ENCODE results near the gene MAMDC2. TPM values are rescaled to one million over a fixed set of nuclear protein-coding genes. Genes with fewer than 3 reads are reported as not detected.

MAMDC2 gene
- total and polyA plus RNA-seq, 9 donors: 7.6 to 12.3 (median 9.6) TPM

DNA sequence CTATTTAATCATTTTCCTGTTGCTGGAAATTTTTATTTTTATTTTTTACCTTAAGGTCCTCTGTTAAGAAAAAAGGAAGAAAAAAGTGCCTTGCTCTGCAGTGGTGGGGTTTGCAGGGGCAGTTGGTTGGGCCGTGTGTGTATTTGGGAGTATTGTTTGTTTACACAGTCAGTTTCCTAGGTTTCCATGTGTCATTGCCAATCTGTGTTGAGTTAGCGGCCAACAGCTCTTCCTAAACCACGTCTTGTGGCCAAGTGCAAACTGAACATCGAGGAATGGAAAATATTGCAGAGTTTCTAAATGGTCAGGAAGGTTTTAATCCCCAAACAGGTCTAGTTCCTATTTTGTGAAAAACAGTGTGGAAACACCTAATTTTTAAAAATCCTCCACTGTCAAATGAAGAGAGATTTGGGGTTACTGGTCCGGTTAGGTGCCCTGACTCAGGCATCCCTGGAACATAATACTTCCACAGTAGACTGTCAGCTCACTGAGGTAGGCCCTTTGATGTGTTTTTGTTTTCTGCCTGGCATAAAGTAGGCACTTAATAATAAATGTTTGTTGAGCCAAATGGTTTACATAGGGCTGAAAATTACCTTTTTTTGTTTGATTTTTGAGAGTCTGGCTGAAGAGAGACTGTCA is 37.0 kb downstream of the MAMDC2 start:
- peak overlapping the region; percentile 67 for H3K27ac ChIP-seq (ENCODE audit: low read length)
- no peak overlapping the region for H3K4me3 ChIP-seq (ENCODE audit: low read length)
- H3K9me3 ChIP-seq (replicated peaks; ENCODE audit: control insufficient read depth, low read depth, low read length): no peaks in the 10 kb centered on the region
- DNase-seq: peak; percentile 98
- peaks cover 17% of the 10 kb centered on the region for H3K4me1 ChIP-seq (ENCODE audit: control insufficient read depth, insufficient read depth, low read length)
- H3K36me3 ChIP-seq (ENCODE audit: control insufficient read depth, insufficient read depth, low read length): no peaks in the 10 kb centered on the region
- no peaks in the 10 kb centered on the region for H3K27me3 ChIP-seq (ENCODE audit: control insufficient read depth, insufficient read depth, low read length)
- 0% methylated on average over 2 of the region's 5 CpGs for WGBS (ENCODE audit: insufficient coverage)

DNA sequence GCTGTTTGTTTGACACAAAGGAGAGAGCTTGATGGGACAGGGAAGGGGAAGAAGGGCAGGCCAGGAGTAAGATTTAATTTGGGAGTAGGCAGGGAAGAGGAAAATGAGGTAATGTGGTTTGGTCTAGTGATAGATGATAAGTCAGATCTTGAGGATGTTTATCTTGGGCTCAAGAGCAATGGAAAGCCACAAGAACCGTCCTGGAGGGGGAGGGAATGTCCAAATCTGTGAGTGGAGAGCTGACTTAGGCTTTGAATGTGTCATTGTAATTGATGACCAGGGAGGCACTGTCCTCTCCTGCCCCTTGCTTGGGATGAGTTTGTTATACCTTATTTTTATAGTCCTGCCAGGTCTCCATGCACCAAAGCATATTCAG is 37.5 kb downstream of the MAMDC2 start:
- WGBS (ENCODE audit: insufficient coverage): 11% methylated on average over 1 of the region's 1 CpG
- H3K4me3 ChIP-seq (ENCODE audit: low read length): no peak overlapping the region
- H3K4me1 ChIP-seq (ENCODE audit: control insufficient read depth, insufficient read depth, low read length): peaks cover 17% of the 10 kb centered on the region
- DNase-seq: peak; percentile 26
- peak overlapping the region; percentile 67 for H3K27ac ChIP-seq (ENCODE audit: low read length)
- no peaks in the 10 kb centered on the region for H3K9me3 ChIP-seq (replicated peaks; ENCODE audit: control insufficient read depth, low read depth, low read length)
- no peaks in the 10 kb centered on the region for H3K27me3 ChIP-seq (ENCODE audit: control insufficient read depth, insufficient read depth, low read length)
- H3K36me3 ChIP-seq (ENCODE audit: control insufficient read depth, insufficient read depth, low read length): no peaks in the 10 kb centered on the region

DNA sequence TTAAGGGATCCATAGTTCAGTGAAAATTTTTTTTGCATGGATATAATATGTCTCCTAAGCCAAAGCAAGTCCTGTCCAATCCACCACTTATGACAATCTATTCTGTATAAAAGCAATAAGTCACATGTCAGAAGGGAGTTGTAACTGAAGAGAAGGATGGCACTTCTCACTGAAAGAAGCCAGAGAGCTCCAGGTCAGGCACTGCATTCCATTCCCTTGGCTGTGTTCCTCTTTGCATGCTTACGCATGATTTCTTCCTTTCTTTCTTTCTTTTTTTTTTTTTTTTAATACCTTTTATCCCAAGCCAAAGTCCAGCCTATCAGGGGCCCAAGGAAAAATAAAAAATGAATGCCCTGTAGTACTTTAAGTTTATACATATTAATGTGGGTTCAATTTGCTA is 39.8 kb downstream of the MAMDC2 start:
- H3K27ac ChIP-seq (ENCODE audit: low read length): no peak overlapping the region
- DNase-seq: no peak
- WGBS (ENCODE audit: insufficient coverage): no CpG with 5 or more reads among the region's 1 CpG
- no peaks in the 10 kb centered on the region for H3K27me3 ChIP-seq (ENCODE audit: control insufficient read depth, insufficient read depth, low read length)
- no peaks in the 10 kb centered on the region for H3K36me3 ChIP-seq (ENCODE audit: control insufficient read depth, insufficient read depth, low read length)
- peaks cover 17% of the 10 kb centered on the region for H3K4me1 ChIP-seq (ENCODE audit: control insufficient read depth, insufficient read depth, low read length)
- H3K4me3 ChIP-seq (ENCODE audit: low read length): no peak overlapping the region
- H3K9me3 ChIP-seq (replicated peaks; ENCODE audit: control insufficient read depth, low read depth, low read length): no peaks in the 10 kb centered on the region

DNA sequence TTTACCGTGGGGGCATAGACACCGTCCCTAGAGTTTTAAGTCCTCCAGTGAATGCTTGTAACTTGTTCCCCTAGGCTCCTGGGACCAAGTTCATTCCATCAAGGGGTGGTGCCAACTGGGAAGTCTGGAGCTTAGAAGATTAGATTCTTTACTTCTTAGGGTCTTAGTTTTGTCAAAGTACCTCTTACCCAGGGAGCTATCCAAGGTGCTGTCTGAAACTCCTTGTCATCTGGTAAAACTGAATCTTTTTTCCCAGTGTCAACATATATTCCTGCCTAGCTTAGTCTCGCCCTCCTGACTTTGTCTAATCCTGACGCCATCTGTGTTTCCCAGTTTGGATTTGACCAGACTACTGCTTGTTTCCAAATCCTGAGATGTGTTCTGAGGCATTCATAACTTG is 41.6 kb downstream of the MAMDC2 start:
- Histone ChIP-seq H3K9me3 (replicated peaks; ENCODE audit: control insufficient read depth, low read depth, low read length) (no peaks in the 10 kb centered on the region), H3K27ac (ENCODE audit: low read length) (no peak overlapping the region), H3K27me3 (ENCODE audit: control insufficient read depth, insufficient read depth, low read length) (no peaks in the 10 kb centered on the region), H3K4me1 (ENCODE audit: control insufficient read depth, insufficient read depth, low read length) (peaks cover 6% of the 10 kb centered on the region), H3K4me3 (ENCODE audit: low read length) (no peak overlapping the region), H3K36me3 (ENCODE audit: control insufficient read depth, insufficient read depth, low read length) (no peaks in the 10 kb centered on the region)
- peak; percentile 75 for DNase-seq
- 13% methylated on average over 2 of the region's 4 CpGs for WGBS (ENCODE audit: insufficient coverage)

DNA sequence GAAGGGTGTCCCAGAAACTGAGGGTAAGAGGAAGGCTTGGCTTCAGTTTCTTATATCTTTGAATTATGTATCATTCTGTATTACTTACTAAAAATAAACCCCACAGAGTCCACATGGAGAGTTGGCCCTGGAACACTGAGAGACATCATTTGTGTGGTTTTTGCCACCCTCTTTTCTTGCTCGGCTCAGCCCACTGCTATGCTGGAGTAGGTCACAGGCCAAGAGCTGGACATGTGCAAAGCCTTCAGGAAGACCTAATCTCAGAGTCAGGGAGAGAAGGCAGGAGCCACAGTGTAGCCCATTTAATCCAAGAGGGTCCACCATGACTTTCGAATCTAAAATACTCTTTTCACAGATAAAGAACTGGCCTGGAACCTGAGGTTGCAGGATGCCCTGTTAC is 47.5 kb downstream of the MAMDC2 start:
- 50% methylated on average over 1 of the region's 2 CpGs for WGBS (ENCODE audit: insufficient coverage)

DNA sequence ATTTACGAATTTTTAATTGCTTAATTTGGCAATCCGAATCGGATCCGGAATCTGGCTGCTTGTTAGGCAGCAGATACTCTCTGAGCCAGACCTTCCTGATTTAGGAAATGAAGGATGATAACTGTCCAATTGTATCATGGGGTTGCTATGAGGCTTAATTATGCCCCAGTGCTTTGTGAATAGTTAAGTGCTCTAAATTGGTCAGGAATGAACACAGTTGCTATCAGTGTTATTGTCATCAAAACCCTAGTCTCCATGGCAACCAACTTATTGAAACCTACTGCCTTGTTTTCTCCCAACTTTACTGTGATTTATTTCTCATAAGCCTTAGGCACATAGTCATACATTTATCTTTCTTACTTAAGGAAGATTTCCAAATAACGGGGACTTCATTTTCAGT is 47.9 kb downstream of the MAMDC2 start:
- DNase-seq: no peak
- 54% methylated on average over 4 of the region's 5 CpGs for WGBS (ENCODE audit: insufficient coverage)
- Histone ChIP-seq H3K27ac (ENCODE audit: low read length) (no peak overlapping the region), H3K9me3 (replicated peaks; ENCODE audit: control insufficient read depth, low read depth, low read length) (no peaks in the 10 kb centered on the region), H3K4me1 (ENCODE audit: control insufficient read depth, insufficient read depth, low read length) (peaks cover 3% of the 10 kb centered on the region), H3K36me3 (ENCODE audit: control insufficient read depth, insufficient read depth, low read length) (no peaks in the 10 kb centered on the region), H3K4me3 (ENCODE audit: low read length) (no peak overlapping the region), H3K27me3 (ENCODE audit: control insufficient read depth, insufficient read depth, low read length) (no peaks in the 10 kb centered on the region)

More for the DNA sequence above, 47.5 kb downstream of the MAMDC2 start:
- Histone ChIP-seq H3K9me3 (replicated peaks; ENCODE audit: control insufficient read depth, low read depth, low read length) (no peaks in the 10 kb centered on the region), H3K4me1 (ENCODE audit: control insufficient read depth, insufficient read depth, low read length) (peaks cover 3% of the 10 kb centered on the region), H3K27me3 (ENCODE audit: control insufficient read depth, insufficient read depth, low read length) (no peaks in the 10 kb centered on the region), H3K27ac (ENCODE audit: low read length) (no peak overlapping the region), H3K36me3 (ENCODE audit: control insufficient read depth, insufficient read depth, low read length) (no peaks in the 10 kb centered on the region), H3K4me3 (ENCODE audit: low read length) (no peak overlapping the region)
- no peak for DNase-seq

DNA sequence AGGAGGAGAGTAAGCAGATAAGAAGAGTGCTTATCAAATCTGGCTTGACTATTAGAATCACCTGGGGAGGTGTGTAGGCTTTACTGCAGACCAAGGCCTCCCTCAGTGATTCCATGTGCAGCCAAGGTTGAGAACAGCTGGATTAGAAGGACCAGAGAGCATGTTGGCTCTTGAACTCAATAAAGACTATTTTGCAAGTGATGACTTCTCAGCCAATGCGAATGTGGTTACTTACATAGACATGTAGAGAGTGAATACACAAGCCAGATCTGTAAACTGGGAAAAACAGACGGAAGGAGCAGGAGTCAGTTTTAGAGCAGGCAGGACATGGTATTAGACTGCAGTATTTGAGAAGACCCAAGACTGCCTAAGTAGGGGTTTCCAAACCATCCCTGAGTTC is 48.5 kb downstream of the MAMDC2 start:
- H3K27ac ChIP-seq (ENCODE audit: low read length): no peak overlapping the region
- no peaks in the 10 kb centered on the region for H3K27me3 ChIP-seq (ENCODE audit: control insufficient read depth, insufficient read depth, low read length)
- no peak overlapping the region for H3K4me3 ChIP-seq (ENCODE audit: low read length)
- 79% methylated on average over 2 of the region's 2 CpGs for WGBS (ENCODE audit: insufficient coverage)
- no peak for DNase-seq
- no peaks in the 10 kb centered on the region for H3K36me3 ChIP-seq (ENCODE audit: control insufficient read depth, insufficient read depth, low read length)
- H3K9me3 ChIP-seq (replicated peaks; ENCODE audit: control insufficient read depth, low read depth, low read length): no peaks in the 10 kb centered on the region
- H3K4me1 ChIP-seq (ENCODE audit: control insufficient read depth, insufficient read depth, low read length): peaks cover 3% of the 10 kb centered on the region

DNA sequence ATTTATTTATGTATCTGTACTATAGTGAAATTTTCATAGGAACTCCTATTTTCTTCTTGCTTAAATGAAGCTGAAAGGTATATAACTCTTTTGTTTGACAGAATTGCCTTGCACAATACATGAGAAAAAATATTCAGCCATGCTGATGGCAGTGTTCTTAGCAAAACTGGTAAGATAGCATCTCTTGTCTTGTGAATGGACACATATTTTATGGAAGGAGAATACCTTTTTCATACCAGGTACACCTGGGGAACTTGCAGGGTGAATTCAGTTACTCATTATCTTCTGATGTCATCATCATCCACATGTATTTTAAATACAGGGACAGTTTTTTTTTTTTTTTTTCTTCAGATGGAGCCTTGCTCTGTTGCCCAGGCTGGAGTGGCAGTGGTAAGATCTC is 49.4 kb downstream of the MAMDC2 start:
- Histone ChIP-seq H3K27ac (ENCODE audit: low read length) (no peak overlapping the region), H3K4me1 (ENCODE audit: control insufficient read depth, insufficient read depth, low read length) (peaks cover 3% of the 10 kb centered on the region), H3K36me3 (ENCODE audit: control insufficient read depth, insufficient read depth, low read length) (no peaks in the 10 kb centered on the region), H3K27me3 (ENCODE audit: control insufficient read depth, insufficient read depth, low read length) (no peaks in the 10 kb centered on the region), H3K4me3 (ENCODE audit: low read length) (no peak overlapping the region), H3K9me3 (replicated peaks; ENCODE audit: control insufficient read depth, low read depth, low read length) (no peaks in the 10 kb centered on the region)
- no peak for DNase-seq

DNA sequence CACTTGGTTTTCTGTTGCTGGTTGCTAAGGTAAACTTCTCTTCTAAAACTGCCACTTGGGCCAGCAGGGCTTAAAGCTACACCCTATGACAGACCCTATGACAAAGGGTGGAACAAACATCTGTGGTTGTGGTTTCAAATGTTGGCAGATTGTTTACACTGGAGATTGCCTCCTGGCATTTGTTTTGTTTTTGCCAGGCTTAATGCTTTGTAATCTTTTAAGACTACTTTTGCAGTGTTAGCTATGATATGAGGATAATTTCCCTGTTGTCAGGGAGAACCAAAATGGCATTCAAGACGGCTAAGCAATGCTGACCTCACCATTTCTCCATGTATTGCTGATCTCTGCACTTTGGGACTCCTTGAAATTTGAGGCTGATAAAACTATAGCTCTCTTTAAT is 50.3 kb downstream of the MAMDC2 start:
- DNase-seq: peak; percentile 65
- WGBS (ENCODE audit: insufficient coverage): no CpG with 5 or more reads among the region's 1 CpG
- Histone ChIP-seq H3K9me3 (replicated peaks; ENCODE audit: control insufficient read depth, low read depth, low read length) (no peaks in the 10 kb centered on the region), H3K4me1 (ENCODE audit: control insufficient read depth, insufficient read depth, low read length) (peaks cover 3% of the 10 kb centered on the region), H3K27ac (ENCODE audit: low read length) (peak overlapping the region; percentile 33), H3K36me3 (ENCODE audit: control insufficient read depth, insufficient read depth, low read length) (no peaks in the 10 kb centered on the region), H3K4me3 (ENCODE audit: low read length) (no peak overlapping the region), H3K27me3 (ENCODE audit: control insufficient read depth, insufficient read depth, low read length) (no peaks in the 10 kb centered on the region)

DNA sequence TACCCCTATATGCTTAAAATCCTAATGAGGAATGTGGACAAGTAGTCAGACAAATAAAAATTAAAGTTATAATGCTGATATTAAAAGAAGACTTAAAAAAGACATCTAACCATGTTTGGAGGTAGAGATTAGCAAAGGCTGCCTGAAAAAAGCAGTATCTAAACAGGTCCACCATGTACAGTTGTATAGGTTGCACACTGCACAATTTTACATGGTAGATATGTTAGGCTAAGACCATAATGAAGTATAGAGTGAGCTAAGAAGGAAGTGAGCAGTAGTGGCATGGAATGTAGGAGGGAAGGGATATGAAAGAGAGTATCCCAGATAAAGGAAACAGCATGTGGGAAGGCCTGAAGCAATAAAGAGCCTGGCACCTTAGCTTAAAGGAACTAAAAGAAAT is 51.1 kb downstream of the MAMDC2 start:
- no peak overlapping the region for H3K27ac ChIP-seq (ENCODE audit: low read length)
- H3K4me1 ChIP-seq (ENCODE audit: control insufficient read depth, insufficient read depth, low read length): peaks cover 3% of the 10 kb centered on the region
- no peak for DNase-seq
- no peaks in the 10 kb centered on the region for H3K36me3 ChIP-seq (ENCODE audit: control insufficient read depth, insufficient read depth, low read length)
- H3K4me3 ChIP-seq (ENCODE audit: low read length): no peak overlapping the region
- H3K9me3 ChIP-seq (replicated peaks; ENCODE audit: control insufficient read depth, low read depth, low read length): no peaks in the 10 kb centered on the region
- no peaks in the 10 kb centered on the region for H3K27me3 ChIP-seq (ENCODE audit: control insufficient read depth, insufficient read depth, low read length)

DNA sequence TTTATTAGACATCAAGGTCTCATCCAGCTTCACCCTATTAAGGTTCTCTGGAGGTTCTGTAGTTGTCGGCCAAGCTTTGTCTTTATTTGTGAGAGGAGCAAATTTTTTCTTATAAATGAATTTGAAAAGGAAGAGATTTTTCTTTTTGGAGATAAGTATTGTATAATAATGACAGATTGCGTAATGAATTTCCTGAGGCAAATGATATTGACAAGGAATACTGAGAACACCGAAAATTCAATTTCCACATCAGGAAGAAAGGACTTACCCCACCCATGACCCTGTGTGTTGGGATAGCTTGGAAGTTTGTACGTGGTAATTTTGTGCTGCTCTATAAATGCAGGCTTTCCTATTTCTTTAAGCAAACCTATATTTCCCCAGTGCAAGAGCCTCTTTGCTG is 53.5 kb downstream of the MAMDC2 start:
- no peak overlapping the region for H3K27ac ChIP-seq (ENCODE audit: low read length)
- no peak for DNase-seq
- no peaks in the 10 kb centered on the region for H3K9me3 ChIP-seq (replicated peaks; ENCODE audit: control insufficient read depth, low read depth, low read length)
- H3K4me1 ChIP-seq (ENCODE audit: control insufficient read depth, insufficient read depth, low read length): peaks cover 3% of the 10 kb centered on the region
- no peaks in the 10 kb centered on the region for H3K36me3 ChIP-seq (ENCODE audit: control insufficient read depth, insufficient read depth, low read length)
- whole genome bisulfite sequencing (ENCODE audit: insufficient coverage): no CpG with 5 or more reads among the region's 4 CpGs
- H3K4me3 ChIP-seq (ENCODE audit: low read length): no peak overlapping the region
- no peaks in the 10 kb centered on the region for H3K27me3 ChIP-seq (ENCODE audit: control insufficient read depth, insufficient read depth, low read length)

Measured in muscle of leg (tissue), 11 donors.